HK-2 (cell line): Measurements from ENCODE around the gene FCN2.

Source experiments
- DNase-seq: peaks from one replicate; pipeline ENCODE4 v3.0.0-alpha.2; 2018; ENCODE audit not compliant: unreplicated experiment

The FCN2 gene

GRCh38 chr9:134888603-134889190 lies 8.1 kb downstream of the FCN2 start:
- no peak for DNase-seq

GRCh38 chr9:134889386-134890154 lies 9.0 kb downstream of the FCN2 start:
- DNase-seq: no peak

- DNase-seq: no peak
Observed at GRCh38 chr9:134890155-134890495, 9.5 kb downstream of the FCN2 start.

- DNase-seq: no peak
Observed at GRCh38 chr9:134891053-134891452, 10.4 kb downstream of the FCN2 start.

- no peak for DNase-seq
Observed at GRCh38 chr9:134891713-134892112, 11.1 kb downstream of the FCN2 start.

- no peak for DNase-seq
Observed at GRCh38 chr9:134892221-134892620, 11.6 kb downstream of the FCN2 start.

- DNase-seq: no peak
Observed at GRCh38 chr9:134892820-134893420, 12.3 kb downstream of the FCN2 start.

- no peak for DNase-seq
Observed at GRCh38 chr9:134894136-134894860, 13.7 kb downstream of the FCN2 start.

GRCh38 chr9:134895097-134895496 lies 14.5 kb downstream of the FCN2 start:
- no peak for DNase-seq

GRCh38 chr9:134895567-134895907 lies 14.9 kb downstream of the FCN2 start:
- DNase-seq: no peak

- DNase-seq: no peak
Observed at GRCh38 chr9:134895908-134896833, 15.6 kb downstream of the FCN2 start.

- DNase-seq: no peak
Observed at GRCh38 chr9:134896834-134897583, 16.4 kb downstream of the FCN2 start.

GRCh38 chr9:134897584-134898170 lies 17.1 kb downstream of the FCN2 start:
- no peak for DNase-seq

GRCh38 chr9:134898319-134898718 lies 17.7 kb downstream of the FCN2 start:
- no peak for DNase-seq

- no peak for DNase-seq
Observed at GRCh38 chr9:134899168-134899567, 18.6 kb downstream of the FCN2 start.

- no peak for DNase-seq
Observed at GRCh38 chr9:134899818-134900217, 19.2 kb downstream of the FCN2 start.

- DNase-seq: no peak
Observed at GRCh38 chr9:134902936-134903335, 22.3 kb downstream of the FCN2 start.

GRCh38 chr9:134908524-134909309 lies 28.1 kb downstream of the FCN2 start:
- no peak for DNase-seq
